Activated T-cell treated with anti-CD3 and anti-CD28 coated beads for 48 hours (primary cell): ENCODE measurements around the gene CASQ1.

Source experiments
- DNase-seq: peaks from one replicate; pipeline ENCODE4 v3.0.0-alpha.2; 2020; ENCODE audit warnings: low read depth

CASQ1 gene

GRCh38 chr1:160168609-160169369, 21.6 kb upstream of the CASQ1 start:
- no peak for DNase-seq

- peak; percentile 21 for DNase-seq
Observed at GRCh38 chr1:160169553-160170399, 20.6 kb upstream of the CASQ1 start.

DNA sequence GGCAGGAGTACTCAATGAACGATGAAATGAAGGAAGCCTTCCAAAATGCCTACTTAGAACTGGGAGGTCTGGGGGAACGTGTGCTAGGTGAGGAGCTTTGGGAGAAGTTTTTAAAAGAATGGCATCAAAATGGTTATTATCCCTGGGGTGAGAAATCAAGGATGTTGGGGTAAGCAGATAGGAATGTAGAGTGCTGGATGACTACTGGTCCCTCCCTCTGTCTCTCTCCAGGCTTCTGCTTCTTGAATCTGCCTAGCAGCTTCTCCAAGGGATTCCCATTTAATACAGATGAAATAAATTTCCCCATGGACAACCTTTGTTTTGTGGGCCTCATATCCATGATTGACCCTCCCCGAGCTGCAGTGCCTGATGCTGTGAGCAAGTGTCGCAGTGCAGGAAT, 19.0 kb upstream of the CASQ1 start:
- no peak for DNase-seq

DNA sequence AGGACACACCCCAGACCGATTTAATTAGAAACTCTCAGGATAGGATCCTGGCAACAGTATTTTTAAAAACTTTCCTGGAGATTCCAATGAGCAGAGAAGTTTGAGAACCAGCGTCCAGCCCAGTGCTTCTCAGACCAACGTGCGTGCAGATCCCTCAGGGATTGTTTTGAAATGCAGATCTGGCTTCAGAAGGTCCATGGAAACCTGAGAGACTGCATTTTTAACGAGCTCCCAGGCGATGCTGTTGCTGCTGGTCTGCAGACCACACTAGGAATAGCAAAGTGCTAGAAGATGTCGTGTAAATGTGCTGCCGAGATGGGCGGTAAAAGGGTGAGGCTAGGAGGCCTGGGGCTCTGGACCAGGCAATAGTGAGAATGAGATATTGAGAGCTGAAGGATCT, 18.4 kb upstream of the CASQ1 start:
- DNase-seq: no peak

- DNase-seq: no peak
Observed at GRCh38 chr1:160177231-160177630, 13.1 kb upstream of the CASQ1 start.

- DNase-seq: no peak
Observed at GRCh38 chr1:160177667-160178066, 12.7 kb upstream of the CASQ1 start.

DNA sequence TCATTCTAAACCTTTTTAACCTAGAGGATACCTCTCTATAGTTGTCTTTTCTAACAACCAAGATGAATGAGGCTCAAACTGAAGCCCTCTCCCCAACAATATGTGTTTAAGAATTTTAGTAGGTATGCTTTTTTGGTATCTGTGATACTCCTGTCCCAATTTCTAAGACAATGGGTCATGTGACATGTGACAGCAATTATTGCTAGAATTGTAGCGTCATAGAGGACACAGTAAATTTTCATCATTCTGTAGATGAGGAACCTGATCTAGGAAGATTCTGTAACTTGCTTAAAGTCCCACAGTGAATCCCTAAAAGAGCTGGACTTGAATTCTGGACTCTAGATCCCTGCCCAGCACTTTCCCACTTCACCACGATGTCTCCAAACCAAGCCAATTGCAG, 11.6 kb upstream of the CASQ1 start:
- DNase-seq: no peak

DNA sequence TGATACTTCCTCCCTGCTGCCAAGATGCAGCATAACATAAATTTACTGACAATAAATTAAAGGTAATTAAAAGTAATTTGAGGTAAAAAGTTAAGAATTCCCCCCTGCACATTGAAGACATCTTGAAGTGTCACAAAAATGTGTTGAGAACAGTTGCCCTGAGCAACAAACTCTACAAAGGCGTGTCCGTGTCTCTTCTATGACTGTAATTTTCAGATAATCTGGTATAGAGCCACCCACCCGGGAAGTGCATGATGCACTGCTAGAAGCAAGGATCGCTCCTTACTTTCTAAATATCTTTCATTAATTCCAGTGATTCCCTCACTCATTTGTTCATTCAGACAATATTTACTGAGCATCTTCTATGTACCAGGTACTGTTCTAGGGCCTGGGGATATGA, 11.0 kb upstream of the CASQ1 start:
- DNase-seq: no peak

GRCh38 chr1:160186246-160186645, 4.1 kb upstream of the CASQ1 start:
- DNase-seq: no peak

DNA sequence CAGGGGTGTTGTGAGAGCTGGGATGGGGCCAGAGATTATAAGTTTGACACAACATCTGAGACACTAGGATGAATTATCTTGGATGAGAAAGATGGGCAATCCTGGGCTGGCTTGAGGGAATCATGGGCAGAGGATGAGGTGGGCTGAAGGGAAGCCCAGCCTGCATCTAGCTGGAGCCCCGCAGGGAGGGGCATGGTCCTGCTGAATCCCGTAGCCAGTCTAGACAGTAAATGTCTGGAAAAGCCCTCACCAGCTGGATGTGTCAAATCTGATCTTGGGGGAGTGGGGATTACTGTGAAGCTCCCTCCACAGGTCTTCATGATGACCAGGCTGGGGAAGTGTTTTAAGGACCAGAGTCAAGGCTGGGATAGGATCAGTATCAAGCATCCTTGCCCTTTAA, 3.6 kb upstream of the CASQ1 start:
- DNase-seq: no peak

DNA sequence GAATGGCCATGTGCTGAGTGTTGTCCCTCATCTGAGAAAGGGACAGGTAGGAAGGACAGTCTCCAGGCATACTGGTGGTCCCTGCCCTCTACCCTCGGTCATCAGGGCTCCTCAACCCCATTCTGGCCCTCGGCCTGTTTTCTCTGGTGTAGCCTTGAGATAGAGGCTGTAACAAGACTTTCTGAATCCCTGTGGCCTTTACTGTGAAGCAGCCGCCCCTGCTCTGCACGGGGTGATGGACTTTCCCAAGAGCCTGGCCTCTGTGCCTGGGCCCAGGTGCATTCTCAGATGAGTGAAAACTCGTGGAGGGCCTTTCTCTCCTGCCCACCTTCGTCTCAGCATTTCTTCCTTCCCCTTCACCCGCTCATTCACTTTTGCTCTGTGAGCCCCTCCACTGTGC, 3.0 kb upstream of the CASQ1 start:
- DNase-seq: no peak

DNA sequence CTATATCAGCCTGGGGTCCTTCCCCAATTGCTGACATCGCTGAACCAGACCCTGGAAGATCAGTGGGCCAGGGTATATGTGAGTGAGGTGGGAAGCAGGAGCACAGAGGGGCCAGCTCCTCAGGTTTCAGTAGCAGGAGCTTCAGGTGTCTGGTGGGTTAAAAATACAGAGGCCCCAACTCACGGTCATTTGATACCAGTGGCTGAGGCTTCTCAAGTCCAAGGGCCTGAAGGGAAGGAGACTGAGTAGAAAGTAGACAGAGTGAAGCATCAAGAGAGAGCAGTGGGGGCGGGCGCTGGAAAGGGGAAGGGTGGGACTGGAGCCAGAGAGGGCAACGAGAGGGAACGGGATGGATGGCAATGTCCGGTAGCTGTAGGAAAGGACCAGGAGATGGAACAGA, 2.0 kb upstream of the CASQ1 start:
- no peak for DNase-seq

- no peak for DNase-seq
Observed at GRCh38 chr1:160191756-160192155, 1.4 kb downstream of the CASQ1 start.

DNA sequence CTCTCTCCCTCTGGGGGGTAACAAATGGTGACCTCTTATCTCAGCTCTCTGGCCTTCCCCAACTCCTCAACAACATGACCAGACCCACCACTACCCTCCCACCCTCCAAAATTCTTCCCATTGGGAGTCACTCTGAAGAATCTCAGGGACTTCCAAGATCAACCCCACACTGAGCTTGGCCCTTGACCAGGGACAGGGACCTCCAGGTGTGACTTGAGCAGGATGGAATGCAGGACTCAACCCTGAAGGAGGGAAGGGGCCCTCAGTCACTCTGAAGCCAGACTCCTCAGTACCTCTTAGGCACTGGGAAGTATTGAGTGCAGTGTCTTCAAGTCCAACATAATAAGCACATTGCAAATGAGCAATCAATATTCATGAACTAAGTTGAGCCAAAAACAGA, 1.9 kb downstream of the CASQ1 start:
- DNase-seq: no peak

DNA sequence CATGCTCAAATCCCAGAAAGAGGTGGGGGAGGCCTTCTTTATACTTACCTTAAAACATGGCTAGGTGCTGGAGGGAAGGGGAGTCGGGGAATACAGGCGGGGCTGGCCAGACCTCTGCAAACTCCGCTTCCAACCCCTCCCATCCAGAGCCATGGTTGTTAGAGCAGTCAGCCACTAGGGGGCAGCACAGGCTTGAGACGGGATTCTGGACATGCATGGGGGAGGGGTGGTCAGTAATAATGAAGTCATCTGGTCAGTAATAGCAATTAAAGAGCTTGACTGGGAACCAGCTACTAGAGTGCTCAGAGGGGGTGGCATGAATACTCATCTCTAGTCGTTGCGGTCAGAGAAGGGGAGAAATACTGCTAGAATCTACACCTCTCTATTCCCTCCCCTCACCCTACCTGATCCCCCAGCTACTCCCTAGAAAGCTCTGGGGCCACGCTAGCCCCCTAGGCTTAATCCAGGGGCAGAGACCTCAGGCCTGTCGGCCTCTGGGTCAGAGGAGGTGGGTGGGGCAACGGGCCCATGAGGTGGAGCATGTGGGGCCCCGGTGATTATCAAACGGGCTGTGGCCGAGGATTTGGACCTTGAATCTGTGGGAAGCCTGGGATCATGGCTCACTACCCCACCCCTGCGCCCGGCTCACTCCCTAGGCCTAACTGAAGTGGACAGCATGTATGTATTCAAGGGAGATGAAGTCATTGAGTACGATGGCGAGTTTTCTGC, 2.9 kb downstream of the CASQ1 start:
- peak; percentile 74 for DNase-seq

- DNase-seq: no peak
Observed at GRCh38 chr1:160193832-160194736, 3.7 kb downstream of the CASQ1 start.

GRCh38 chr1:160194737-160195059, 4.3 kb downstream of the CASQ1 start:
- DNase-seq: no peak

DNA sequence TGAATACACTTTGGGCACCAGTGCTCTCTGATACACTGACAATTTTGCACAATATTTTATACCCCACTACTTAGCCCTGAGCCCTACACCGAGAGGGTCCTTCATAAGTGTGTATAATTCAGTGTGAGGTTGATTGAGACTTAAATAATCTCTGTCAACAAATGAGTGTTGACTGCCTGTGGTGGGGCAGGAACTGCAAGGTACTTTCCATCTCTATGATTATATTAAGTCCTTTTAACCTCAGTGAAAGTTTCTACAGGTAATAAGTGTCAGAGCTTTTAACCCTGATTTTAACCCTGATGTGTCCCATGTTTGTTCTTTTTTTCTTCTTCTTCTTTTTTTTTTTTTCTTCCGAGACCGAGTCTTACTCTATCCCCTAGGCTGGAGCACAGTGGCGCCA, 5.8 kb downstream of the CASQ1 start:
- no peak for DNase-seq

DNA sequence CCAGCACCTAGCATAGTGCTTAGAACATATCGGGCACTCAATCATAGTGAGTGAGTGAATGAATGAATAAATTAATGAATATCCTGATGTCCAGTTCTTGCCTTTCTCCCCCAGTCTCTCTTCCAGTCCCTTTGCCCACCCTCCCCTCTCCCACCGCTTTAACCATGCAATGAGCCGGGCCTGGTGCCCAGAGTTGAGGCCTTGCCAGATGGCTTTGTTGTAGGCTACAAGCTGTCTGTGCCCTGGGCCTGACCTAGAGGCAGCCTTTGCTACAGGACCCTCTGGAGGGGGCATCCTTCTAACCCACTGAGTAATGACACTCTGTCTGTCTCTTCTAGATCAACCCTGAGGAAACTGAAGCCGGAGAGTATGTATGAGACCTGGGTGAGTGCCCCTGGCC, 6.9 kb downstream of the CASQ1 start:
- no peak for DNase-seq

DNA sequence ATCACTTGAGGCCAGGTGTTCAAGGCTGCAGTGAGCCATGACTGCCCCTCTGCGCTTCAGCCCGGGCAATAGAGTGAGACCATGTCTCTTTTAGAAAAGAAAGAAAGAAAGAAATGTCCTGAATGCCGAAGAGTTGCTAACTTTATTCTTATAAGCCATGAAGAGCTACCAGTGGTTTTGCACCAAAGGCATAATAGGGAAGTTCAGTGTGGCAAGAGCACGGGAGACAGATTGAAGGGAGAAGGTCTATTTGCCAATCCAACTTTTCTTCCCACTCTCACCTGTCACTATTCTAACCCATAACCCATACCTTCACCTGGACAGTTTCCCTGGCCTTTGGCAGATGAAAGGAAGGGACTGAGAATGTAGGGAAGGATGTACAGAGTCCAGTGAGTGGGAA, 10.4 kb downstream of the CASQ1 start:
- DNase-seq: no peak

DNA sequence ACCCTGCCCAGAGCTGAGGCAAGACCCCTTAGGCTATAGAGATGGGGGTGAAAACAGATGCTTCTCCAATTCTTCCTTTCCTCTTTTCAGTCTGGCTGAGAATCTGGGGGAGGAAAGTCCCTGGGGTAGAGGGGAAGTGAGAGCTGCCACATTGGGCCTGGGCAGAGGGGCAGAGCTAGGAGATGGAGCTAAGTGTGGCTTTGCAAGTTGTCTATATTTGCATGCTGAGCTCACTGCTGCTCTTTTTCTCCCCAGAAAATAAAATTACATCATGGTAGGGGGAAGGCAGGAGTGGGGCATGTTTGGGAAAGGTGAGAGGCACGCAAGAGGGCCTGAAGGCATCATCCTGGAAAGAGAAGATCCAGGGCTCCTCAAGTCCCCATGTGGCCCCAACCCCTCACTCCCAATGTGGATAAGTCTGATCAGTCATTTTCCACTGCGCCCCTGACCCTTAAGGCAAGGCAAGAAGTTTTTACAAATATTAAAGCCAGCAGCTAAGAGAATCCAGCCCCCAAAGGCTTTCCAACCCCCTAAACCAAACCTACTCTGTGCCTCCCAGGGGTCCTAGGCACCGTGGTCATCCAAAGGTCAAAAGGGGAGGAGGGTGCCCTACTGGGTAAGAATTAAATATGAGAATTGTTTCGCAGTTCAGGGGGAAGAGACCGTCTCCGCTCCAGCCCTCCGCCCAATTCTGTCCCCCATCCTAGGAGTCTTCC, 14.3 kb downstream of the CASQ1 start:
- DNase-seq: no peak
